Motor neuron (in vitro differentiated cells): Measurements from ENCODE around the gene TRPC3. TPM values are rescaled to one million over a fixed set of nuclear protein-coding genes. Genes with fewer than 3 reads are reported as not detected.

Experiments
- ATAC-seq, 8 experiments: fragments of 200-7000 bp; cut with Tn5 transposase; replicated peaks in 6 of 8; 2 replicates each; pipeline ENCODE4 v1.8.0; 2021; ENCODE audit warnings: mild to moderate bottlenecking in 8 of 8, moderate library complexity in 8 of 8
- H3K27ac ChIP-seq, 2 donors: fragments of 250-450 bp; sonication (Bioruptor Pico); 2 replicates each; pipeline ENCODE4 v1.9.0; 2021; ENCODE audit warnings: antibody characterized with exemption in 2 of 2, mild to moderate bottlenecking in 2 of 2, moderate library complexity in 1 of 2
- H3K4me1 ChIP-seq, 2 donors: fragments of 250-450 bp; sonication (Bioruptor Pico); replicated peaks in 1 of 2; 2 replicates each; pipeline ENCODE4 v1.6.1; 2021; ENCODE audit warnings: antibody characterized with exemption in 2 of 2, mild to moderate bottlenecking in 2 of 2, moderate library complexity in 1 of 2
- H3K4me3 ChIP-seq, 5 donors: fragments of 250-450 bp; sonication (Bioruptor Pico); 2 replicates each; pipeline ENCODE4 v1.9.0; 2021; ENCODE audit warnings: antibody characterized with exemption in 5 of 5, mild to moderate bottlenecking in 5 of 5, moderate library complexity in 4 of 5
- WGBS, 10 experiments: fragments of 450-650 bp; shearing (Covaris generic); methylation state at CpG; one replicate each; pipeline ENCODE4 v1.0.0; 2022; 5-methylcytosine and 5-hydroxymethylcytosine counted together
- in situ Hi-C, 9 experiments: fragments of 400-800 bp; cut with MboI; loops; one replicate each; pipeline ENCODE4 v1.15.0; 2021; ENCODE audit warnings: low sequenced_read_pairs in 9 of 9, low pct_unique_long_range_greater_than_20kb in 2 of 9; ENCODE audit not compliant: unreplicated experiment in 9 of 9
- total RNA-seq, 8 experiments: library from RNA; unstranded; fragments of 300-600 nt; gene quantifications; 2 replicates each; pipeline versions ENCODE4 v1.2.3 to v1.2.4, GENCODE V29; 2022

TRPC3 gene
- total RNA-seq, 8 experiments from 2014 or later = 0.41 to 7.0 (median 3.5) TPM; not detected in 2

GRCh38 chr4:121851354-121851753 lies 100.5 kb downstream of the TRPC3 start:
- ATAC-seq = no peak
- Histone ChIP-seq H3K4me1 (no peaks in the 10 kb centered on the region), H3K27ac (no peak overlapping the region), H3K4me3 (no peak overlapping the region)
- WGBS, 10 experiments = 83 to 100% (median 100%) methylated on average over 1 of the region's 1 CpG; no CpG with 5 or more reads in 4 of the 10 experiments
- in situ Hi-C loops = no loop called here

DNA sequence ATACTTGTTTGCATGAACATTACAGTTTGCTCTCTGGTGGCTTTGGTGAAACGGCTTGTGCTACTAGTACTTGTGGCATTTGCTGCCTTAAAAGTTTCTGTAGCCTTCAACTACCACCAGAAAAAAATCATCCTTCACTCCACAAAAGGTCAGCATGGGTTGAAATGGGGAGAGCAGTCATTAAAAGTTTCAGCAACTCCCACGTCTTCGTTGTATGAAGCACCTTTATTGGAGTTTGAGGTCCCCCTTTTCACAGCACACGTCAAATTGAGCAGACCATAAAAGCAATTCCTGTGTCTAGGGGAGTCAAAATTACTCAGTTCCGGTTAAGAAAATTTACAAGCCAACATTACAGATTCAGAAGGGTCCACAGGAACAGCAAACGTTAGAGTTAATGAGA lies 105.2 kb downstream of the TRPC3 start:
- WGBS, 10 experiments = 20 to 100% (median 84%) methylated on average over 1 to 6 of the region's 6 CpGs; no CpG with 5 or more reads in 2 of the 10 experiments
- in situ Hi-C loops = no loop called here
- Histone ChIP-seq H3K4me1 (no peaks in the 10 kb centered on the region), H3K4me3 (no peak overlapping the region), H3K27ac (no peak overlapping the region)
- ATAC-seq = no peak

DNA sequence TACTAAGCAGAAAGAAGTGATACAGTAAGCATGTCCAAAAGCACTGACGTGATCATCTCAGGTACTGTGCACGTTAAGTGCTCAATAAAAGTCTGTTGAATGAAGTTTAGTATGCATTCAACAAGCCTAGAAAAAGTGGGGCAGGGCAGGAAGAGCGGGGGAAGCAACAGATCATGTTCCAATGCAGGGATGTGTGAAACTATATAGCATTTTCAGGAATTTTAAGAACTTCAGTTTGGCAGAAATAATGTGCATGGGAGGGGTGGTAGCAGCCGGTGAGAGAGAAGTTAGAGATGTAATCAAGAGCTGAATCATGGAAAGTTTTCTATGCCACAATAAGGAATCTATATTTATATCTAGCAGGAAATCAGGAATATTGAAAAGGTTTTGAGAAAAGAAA lies 109.0 kb downstream of the TRPC3 start:
- Histone ChIP-seq H3K4me3 (no peak overlapping the region), H3K4me1 (no peaks in the 10 kb centered on the region), H3K27ac (no peak overlapping the region)
- in situ Hi-C loops = no loop called here
- 70 to 100% (median 89%) methylated on average over 2 to 4 of the region's 4 CpGs; no CpG with 5 or more reads in 2 of the 10 experiments for WGBS, 10 experiments
- ATAC-seq = no peak

DNA sequence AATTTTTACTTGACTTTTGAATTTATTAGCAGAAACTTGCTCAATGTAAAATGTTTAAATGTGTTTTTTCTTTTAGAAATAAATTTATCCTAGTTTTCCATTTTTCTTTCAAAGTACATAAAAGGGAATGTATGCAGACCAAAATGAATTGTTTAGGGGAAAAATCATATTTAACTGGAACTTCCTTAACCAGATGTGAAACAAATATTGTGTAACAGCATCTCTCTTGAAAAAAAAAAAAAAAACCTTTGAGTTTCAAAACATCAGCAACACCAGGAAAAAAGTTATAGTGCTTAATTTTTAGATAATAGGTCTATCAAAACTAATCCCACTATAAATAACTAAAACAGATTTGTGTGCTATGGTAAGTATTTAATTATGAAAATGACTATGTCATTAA lies 113.7 kb downstream of the TRPC3 start:
- H3K4me1 ChIP-seq = no peaks in the 10 kb centered on the region
- in situ Hi-C loops = no loop called here
- no peak for ATAC-seq
- no peak overlapping the region for H3K4me3 ChIP-seq
- H3K27ac ChIP-seq = no peak overlapping the region

DNA sequence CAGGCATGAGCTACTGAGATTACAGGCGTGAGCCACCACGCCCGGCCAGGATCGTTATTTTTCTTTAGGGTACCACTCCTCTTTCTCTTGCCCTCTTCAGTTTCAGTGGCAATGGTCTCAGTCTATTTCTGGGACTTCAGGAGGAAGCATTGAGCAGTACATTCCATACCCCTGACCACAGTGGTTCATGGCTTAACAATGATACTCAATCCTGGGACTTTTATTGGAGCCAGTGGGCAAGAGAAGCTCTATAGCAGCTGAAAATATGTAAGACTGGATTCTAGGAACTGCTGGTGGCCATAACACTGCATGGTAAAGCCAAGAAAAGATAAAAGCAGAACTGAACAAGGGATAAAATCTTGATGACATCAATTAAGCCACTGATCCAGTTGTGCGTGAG lies 122.3 kb downstream of the TRPC3 start:
- no peaks in the 10 kb centered on the region for H3K4me1 ChIP-seq
- ATAC-seq = no peak
- WGBS, 10 experiments = 33 to 100% (median 84%) methylated on average over 1 to 5 of the region's 5 CpGs; no CpG with 5 or more reads in 1 of the 10 experiments
- no peak overlapping the region for H3K4me3 ChIP-seq
- H3K27ac ChIP-seq = no peak overlapping the region
- in situ Hi-C loops = no loop called here

Other genes with a start within 250 kb of the TRPC3 start
- gene SMIM43, start 186.9 kb downstream of the TRPC3 start, total RNA-seq = 1 to 10 TPM in 1 of 8 experiments, under 1 TPM in 3, not detected in 4; 0.27 to 1.8 (median 0.84) TPM
- gene EXOSC9, start 150.7 kb downstream of the TRPC3 start, total RNA-seq = 10 to 100 TPM; 15.5 to 48.8 (median 24.8) TPM
- gene CCNA2, start 128.2 kb downstream of the TRPC3 start, total RNA-seq = 10 to 100 TPM in 3 of 8 experiments, 1 to 10 TPM in 5; 1.5 to 65.6 (median 4.7) TPM
- 10 to 100 TPM; 19.7 to 37.4 (median 28.5) TPM for gene BBS7, start 81.6 kb downstream of the TRPC3 start, total RNA-seq
- gene BLTP1, start 200.3 kb upstream of the TRPC3 start, total RNA-seq = 10 to 100 TPM; 28.8 to 83.8 (median 64.4) TPM